Stimulated activated CD8-positive, alpha-beta memory T cell treated with anti-CD3 and anti-CD28 coated beads, Interleukin-4, amount 100 ng/mL, for 24 hours (primary cell): ENCODE data around the gene RHCE.
"Not testable (repeated sequence)": the region's sequence is repeated elsewhere in the genome, so short reads cannot be mapped to it uniquely, and the experiment has no call there.

Source experiments
- DNase-seq: peaks from one replicate; pipeline ENCODE4 v3.0.0-alpha.2; 2020; ENCODE audit warnings: low read depth

Gene RHCE

DNA sequence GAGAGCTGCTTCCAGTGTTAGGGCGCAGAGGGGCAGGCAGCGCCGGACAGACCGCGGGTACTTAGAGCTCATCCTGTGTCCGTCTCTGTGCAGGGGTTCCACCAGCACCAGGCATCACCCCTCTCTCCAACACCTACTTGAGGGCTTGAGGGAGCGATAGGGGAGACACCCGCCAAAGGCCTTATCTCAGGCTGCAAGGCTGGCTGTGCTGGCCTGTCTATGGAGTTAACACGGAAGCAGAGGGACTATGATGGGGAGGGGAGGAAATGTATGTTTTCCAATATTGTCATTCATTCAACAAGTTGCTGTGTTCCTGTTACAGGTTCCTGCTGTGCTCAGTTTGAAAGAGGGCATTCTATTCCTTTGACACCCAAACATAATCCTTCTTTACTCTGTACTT, at the start of gene RHCE:
Gene RHCE (minus strand): TSS at position 111 of the 400 bp plus-strand sequence. CDS start 39 bp downstream, at position 72.
- DNase-seq, result not testable (repeated sequence)

DNA sequence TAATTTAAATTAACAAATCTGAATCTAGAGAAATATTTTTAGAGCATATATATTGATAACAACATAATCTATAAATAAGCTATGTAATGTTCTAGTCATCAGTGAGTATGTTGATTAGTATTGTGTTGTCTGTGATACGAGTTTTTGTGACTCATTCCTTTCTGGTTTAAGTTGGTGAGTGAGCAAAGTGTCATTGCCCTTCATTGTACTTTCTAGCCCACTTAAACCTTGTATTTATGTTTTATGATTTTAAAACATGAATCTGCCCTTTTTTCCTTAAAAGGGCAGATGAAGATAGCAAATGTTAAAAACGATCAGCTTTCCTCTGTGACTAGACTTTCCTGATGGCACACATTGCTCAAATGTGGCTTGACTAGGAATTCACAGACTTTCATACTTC, 48.6 kb upstream of the RHCE start:
- no peak for DNase-seq

- no peak for DNase-seq
These were observed 47.4 kb upstream of the RHCE start for GRCh38 chr1:25468033-25468432.

GRCh38 chr1:25467616-25468015, 47.0 kb upstream of the RHCE start:
- DNase-seq, result no peak

DNA sequence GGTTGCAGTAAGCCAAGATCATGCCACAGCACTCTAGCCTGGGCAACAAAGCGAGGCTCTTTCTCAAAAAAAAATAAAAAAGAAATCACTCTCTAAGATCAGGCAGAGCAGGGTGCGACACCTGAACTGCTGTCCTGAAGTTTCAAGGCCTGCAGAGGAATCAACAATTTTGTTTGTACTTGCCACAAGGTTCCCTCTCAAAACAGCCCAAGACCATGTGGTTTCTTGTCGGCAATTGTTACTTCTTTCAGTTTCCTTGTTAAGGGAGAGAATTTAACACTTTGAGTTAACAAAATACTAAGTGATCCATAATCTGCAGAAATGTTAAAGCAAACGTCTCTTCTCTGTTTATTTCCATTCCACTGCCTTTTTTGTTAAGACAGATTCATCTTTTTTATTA, 46.6 kb upstream of the RHCE start:
- DNase-seq, result no peak

GRCh38 chr1:25462732-25463131, 42.1 kb upstream of the RHCE start:
- DNase-seq, result no peak

DNA sequence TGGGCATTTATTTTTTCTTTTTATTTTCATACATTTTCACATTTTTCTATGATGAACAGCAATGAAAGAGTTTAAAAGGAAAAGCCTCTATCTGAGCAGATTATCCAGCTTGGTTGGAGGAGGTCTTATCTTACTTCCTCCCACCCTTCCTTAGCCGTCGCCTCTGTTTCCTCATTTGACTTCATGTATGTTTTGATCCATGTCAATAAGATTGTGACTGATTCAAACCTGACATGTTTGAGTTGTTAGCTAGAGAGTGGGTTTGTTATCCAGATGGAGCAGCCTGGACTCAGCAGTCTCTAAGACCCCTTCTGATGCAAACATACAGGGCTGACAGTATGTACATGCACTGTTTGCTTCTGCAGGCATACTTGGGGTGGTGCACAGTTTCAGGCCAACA, 41.2 kb upstream of the RHCE start:
- DNase-seq, result no peak

GRCh38 chr1:25460816-25461215, 40.2 kb upstream of the RHCE start:
- DNase-seq, result not testable (repeated sequence)

GRCh38 chr1:25460020-25460419, 39.4 kb upstream of the RHCE start:
- DNase-seq, result no peak

- DNase-seq, result no peak
These were observed 38.1 kb upstream of the RHCE start for GRCh38 chr1:25458541-25459298.

GRCh38 chr1:25456502-25456901, 35.9 kb upstream of the RHCE start:
- DNase-seq, result no peak

GRCh38 chr1:25451908-25452307, 31.3 kb upstream of the RHCE start:
- DNase-seq, result no peak

DNA sequence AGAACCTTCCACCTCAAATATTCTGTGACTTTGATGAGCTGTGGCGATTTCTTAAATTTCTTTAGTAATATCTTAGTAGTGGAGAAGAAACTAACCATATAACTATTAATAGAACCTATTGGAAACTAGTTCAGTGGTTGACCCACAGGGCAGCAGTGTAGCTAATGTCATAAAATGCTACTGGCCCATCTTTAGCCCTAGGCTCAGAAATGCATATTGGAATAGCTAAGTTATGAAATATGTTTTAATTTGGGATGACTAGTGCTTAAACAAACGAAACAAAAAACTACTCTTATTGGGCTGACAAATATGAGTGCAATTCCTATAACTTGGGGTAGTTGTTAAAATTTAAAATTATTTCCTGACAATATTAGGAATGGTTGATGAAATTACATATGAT, 30.3 kb upstream of the RHCE start:
- DNase-seq, result no peak

DNA sequence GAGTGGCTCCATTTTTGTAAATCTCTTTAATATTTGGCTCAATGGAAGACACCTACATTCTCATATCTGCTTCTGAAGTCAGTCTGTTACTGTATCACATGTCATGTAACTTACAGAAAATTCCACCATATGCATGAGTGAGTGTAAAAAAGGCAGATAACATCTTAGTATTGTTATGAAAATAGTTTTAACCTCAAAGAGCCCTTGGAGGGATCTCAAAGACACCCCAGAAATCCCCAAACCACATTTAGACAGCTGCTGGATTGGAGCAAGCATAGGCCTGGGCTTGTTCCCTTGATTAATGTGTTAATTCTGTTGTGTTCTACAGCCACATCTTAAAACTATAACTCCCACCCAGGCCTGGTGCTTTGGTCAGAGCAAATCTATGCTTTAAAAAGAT, 26.9 kb upstream of the RHCE start:
- DNase-seq, result no peak

DNA sequence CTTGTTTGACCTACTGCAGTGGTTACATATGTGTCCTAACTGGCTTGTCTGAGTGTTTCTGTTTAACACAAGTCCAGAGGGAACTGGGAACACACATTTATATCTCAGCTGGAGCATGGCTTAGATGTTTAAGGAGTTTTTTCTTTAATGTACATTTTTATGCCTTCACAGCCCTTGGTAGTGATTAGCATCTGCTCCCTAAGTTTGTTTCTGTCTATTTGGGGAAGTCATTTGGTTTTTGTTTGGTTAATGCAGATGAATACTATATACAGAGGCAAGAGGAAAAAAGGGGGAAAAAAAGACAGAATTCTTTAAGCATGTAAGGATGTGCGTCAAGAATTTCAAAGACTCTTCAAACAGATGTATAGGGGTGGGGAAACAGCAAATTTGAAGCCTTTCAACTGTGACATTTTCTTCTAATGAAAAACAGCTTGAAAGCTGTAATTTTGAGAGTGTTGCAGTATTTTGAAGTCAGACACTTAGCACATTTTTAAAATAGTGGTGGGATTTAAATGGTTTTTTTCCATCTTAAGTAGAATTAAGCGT, 25.4 kb upstream of the RHCE start:
- no peak for DNase-seq

DNA sequence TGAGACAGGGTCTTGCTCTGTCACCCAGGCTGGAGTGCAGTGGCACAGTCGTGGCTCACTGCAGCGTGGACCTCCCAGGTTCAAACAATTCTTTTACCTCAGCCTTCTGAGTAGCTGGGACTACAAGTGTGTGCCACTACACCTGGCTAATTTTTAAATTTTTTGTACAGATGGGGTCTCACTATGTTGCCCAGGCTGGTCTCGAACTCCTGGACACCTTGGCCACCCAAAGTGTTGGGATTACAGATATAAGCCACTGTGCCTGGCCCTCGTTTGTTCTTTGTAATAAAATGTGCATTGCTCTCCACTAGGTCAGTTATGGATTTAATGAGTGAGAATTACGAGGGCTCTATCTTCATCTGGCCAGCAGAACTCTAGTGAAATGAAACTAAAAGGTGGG, 24.0 kb upstream of the RHCE start:
- DNase-seq, result not testable (repeated sequence)

- no peak for DNase-seq
These were observed 22.5 kb upstream of the RHCE start for GRCh38 chr1:25443030-25443699.

DNA sequence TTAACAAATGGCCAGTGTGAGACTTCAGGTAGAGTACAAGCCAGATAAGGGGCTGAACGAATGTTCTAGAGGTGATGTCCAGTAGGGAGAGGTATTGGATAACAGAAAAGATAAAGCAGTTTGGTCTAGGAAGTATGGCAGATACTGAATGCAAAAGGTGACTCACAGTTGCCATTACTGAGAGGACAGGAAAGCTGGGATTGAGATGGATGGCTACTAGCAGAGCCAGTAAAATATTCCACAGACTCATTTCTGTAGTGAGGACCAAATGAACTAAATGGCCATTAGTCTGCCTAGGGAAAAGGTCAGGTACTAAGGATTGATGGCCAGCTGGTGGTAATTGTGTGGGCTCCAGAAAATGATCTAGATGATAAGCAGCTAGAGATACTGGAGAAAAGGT, 21.6 kb upstream of the RHCE start:
- DNase-seq, result no peak

DNA sequence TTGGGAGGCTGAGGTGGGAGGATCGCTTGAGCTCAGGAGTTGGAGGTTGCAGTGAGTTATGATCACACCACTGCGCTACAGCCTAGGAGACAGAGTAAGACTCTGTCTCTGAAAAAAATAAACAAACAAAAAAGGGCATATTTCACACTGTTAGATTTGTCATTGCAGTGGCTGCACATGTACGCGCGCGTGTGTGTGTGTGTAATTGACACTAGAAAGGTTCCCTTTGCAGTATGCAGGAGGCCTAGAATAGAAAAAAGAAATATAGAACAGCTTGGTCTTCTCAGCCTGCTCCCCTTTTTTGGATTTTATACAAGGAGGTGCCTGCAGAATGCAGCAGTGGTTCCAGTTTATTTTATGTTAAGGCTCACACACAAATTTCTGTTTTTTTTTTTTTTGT, 18.7 kb upstream of the RHCE start:
- no peak for DNase-seq

- DNase-seq, result no peak
These were observed 17.0 kb upstream of the RHCE start for GRCh38 chr1:25437672-25438071.

- no peak for DNase-seq
These were observed 14.9 kb upstream of the RHCE start for GRCh38 chr1:25435397-25436108.

DNA sequence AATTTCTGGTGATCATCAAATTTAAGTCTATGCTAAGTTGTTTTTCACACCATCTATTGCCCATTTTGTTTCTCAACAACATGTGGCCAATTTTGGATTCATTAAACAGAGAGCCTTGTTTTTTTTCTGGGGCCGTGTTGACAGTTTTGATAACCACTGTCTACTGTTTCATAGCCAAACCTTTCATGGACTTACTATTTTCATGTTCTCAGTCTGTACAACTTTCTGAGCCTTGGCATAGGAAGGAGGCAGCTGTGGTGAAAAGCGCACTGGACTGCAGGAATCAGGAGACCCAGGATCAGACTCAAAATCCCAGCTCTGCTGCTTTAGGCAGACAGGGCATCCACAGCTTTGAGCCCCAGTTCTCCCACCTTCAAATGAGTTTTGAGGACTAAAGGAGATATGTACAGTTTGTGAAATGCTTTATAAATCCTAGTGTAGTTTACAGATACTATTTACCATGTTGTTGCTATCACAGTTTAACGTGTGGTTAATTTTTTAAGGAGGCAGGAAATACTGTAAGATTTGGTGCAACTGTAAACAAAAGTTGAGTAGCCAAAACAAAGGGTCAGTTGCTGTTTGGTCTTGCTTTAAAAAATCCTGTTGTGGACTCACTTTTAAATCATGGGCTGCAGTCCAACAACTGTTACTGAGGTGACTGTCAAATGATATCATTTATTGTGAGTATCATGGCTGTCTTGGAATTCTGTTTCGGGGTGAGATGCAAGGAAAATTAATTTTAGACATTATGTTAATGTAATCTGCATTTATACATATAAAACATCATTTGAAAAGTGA, 13.0 kb upstream of the RHCE start:
- DNase-seq, result no peak
